ENCODE results near the gene IRF9.

Gene IRF9

GRCh38 chr14:24147761-24148428, 13.2 kb upstream of the IRF9 start:
- no peak for DNase-seq (ENCODE audit: low spot score)

- no peak for DNase-seq (ENCODE audit: low spot score)
Observed at GRCh38 chr14:24149302-24149969, 11.6 kb upstream of the IRF9 start.

GRCh38 chr14:24150061-24150460, 11.0 kb upstream of the IRF9 start:
- no peak for DNase-seq (ENCODE audit: low spot score)

GRCh38 chr14:24150567-24150966, 10.5 kb upstream of the IRF9 start:
- DNase-seq (ENCODE audit: low spot score) = no peak

- DNase-seq (ENCODE audit: low spot score) = no peak
Observed at GRCh38 chr14:24150993-24151392, 10.1 kb upstream of the IRF9 start.

- DNase-seq (ENCODE audit: low spot score) = no peak
Observed at GRCh38 chr14:24151404-24152080, 9.5 kb upstream of the IRF9 start.

GRCh38 chr14:24155100-24155499, 6.0 kb upstream of the IRF9 start:
- no peak for DNase-seq (ENCODE audit: low spot score)

- no peak for DNase-seq (ENCODE audit: low spot score)
Observed at GRCh38 chr14:24156840-24157239, 4.2 kb upstream of the IRF9 start.

- DNase-seq (ENCODE audit: low spot score) = no peak
Observed at GRCh38 chr14:24157331-24157730, 3.7 kb upstream of the IRF9 start.

- no peak for DNase-seq (ENCODE audit: low spot score)
Observed at GRCh38 chr14:24159777-24160498, 1.1 kb upstream of the IRF9 start.

- no peak for DNase-seq (ENCODE audit: low spot score)
Observed at GRCh38 chr14:24160499-24160849, 591 bp upstream of the IRF9 start.

GRCh38 chr14:24162093-24162492, 1.0 kb downstream of the IRF9 start:
- DNase-seq (ENCODE audit: low spot score) = no peak

GRCh38 chr14:24164518-24164991, 3.5 kb downstream of the IRF9 start:
- DNase-seq (ENCODE audit: low spot score) = no peak

GRCh38 chr14:24165785-24166184, 4.7 kb downstream of the IRF9 start:
- DNase-seq (ENCODE audit: low spot score) = no peak

GRCh38 chr14:24167469-24168114, 6.5 kb downstream of the IRF9 start:
- DNase-seq (ENCODE audit: low spot score) = no peak

- DNase-seq (ENCODE audit: low spot score) = peak; percentile 82
Observed at GRCh38 chr14:24171422-24172260, 10.6 kb downstream of the IRF9 start, which contains the start of gene REC8. TSS of gene REC8 (plus strand) at chr14:24172080. CDS start at chr14:24172553, 473 bp downstream.

- DNase-seq (ENCODE audit: low spot score) = no peak
Observed at GRCh38 chr14:24172261-24172860, 11.3 kb downstream of the IRF9 start.

- DNase-seq (ENCODE audit: low spot score) = no peak
Observed at GRCh38 chr14:24172871-24173281, 11.8 kb downstream of the IRF9 start.

GRCh38 chr14:24176599-24176998, 15.5 kb downstream of the IRF9 start:
- DNase-seq (ENCODE audit: low spot score) = no peak

GRCh38 chr14:24177041-24177825, 16.2 kb downstream of the IRF9 start:
- no peak for DNase-seq (ENCODE audit: low spot score)
